ENCODE data around the gene CSRP1. TPM values are rescaled to one million over a fixed set of nuclear protein-coding genes. Genes with fewer than 3 reads are reported as not detected.

The CSRP1 gene
- total and polyA plus RNA-seq, 4 donors: 143 to 278 (median 227) TPM

DNA sequence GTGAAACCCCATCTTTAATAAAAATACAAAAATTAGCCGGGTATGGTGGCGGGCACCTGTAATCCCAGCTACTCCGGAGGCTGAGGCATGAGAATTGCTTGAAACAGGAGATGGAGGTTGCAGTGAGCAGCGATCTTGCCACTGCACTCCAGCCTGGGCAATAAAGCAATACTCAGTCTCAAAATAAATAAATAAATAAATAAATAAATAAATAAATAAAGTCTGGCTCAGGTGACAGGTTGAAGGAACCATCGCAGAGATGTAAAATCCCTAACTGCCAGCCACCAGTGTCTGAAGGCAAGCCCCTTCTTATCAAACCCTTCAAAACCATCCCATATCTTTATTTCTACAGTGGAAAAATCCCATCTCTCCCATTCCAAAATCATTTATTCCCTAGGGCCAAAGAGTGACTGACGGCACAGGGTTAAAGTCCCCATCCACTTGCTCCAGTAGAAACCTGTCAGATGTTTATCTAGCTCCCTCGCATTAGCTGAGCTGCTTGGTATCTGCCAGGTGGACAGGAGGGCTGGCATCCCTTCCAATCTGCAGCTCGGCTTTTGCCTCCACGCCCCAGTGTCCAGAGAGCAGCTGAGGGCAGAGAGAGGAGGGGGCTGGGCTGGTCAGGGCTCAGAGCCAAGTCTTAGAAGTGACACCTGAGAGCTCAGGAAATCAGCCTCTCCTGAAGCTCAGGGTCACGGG lies 5.0 kb downstream of the CSRP1 start:
- Histone ChIP-seq H3K27me3 (ENCODE audit: control insufficient read depth in 3 of 3, insufficient read depth in 3 of 3, low read length in 2 of 3) (no peaks in the 10 kb centered on the region), H3K9me3 (ENCODE audit: control insufficient read depth in 4 of 4, insufficient read depth in 3 of 4, low read length in 3 of 4) (no peaks in the 10 kb centered on the region), H3K27ac (ENCODE audit: low read depth in 1 of 2, low read length in 1 of 2) (peak overlapping the region in 1 of 2 donors; percentile 79), H3K36me3 (ENCODE audit: control insufficient read depth in 4 of 4, insufficient read depth in 4 of 4, low read length in 4 of 4) (peaks cover 0 to 7% (median 5%) of the 10 kb centered on the region in 4 donors), H3K4me1 (ENCODE audit: control insufficient read depth in 5 of 5, insufficient read depth in 5 of 5, low read length in 5 of 5) (peaks cover 5 to 75% (median 49%) of the 10 kb centered on the region in 5 donors), H3K9ac (ENCODE audit: insufficient read depth in 1 of 2, low read length in 2 of 2) (no peak overlapping the region), H3K4me3 (no peak overlapping the region)
- peak; percentile 40 to 69 (median 57) for DNase-seq
- ATAC-seq (ENCODE audit: insufficient read depth, low FRiP score): no peak
- 70 to 95% methylated on average over 9 to 10 of the region's 10 CpGs for WGBS, 2 donors
- TF ChIP-seq, protein P1, sequence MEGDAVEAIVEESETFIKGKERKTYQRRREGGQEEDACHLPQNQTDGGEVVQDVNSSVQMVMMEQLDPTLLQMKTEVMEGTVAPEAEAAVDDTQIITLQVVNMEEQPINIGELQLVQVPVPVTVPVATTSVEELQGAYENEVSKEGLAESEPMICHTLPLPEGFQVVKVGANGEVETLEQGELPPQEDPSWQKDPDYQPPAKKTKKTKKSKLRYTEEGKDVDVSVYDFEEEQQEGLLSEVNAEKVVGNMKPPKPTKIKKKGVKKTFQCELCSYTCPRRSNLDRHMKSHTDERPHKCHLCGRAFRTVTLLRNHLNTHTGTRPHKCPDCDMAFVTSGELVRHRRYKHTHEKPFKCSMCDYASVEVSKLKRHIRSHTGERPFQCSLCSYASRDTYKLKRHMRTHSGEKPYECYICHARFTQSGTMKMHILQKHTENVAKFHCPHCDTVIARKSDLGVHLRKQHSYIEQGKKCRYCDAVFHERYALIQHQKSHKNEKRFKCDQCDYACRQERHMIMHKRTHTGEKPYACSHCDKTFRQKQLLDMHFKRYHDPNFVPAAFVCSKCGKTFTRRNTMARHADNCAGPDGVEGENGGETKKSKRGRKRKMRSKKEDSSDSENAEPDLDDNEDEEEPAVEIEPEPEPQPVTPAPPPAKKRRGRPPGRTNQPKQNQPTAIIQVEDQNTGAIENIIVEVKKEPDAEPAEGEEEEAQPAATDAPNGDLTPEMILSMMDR (IDR thresholded peaks at IDR 0.05; ENCODE audit: control extremely low read depth, extremely low read depth): no peak

DNA sequence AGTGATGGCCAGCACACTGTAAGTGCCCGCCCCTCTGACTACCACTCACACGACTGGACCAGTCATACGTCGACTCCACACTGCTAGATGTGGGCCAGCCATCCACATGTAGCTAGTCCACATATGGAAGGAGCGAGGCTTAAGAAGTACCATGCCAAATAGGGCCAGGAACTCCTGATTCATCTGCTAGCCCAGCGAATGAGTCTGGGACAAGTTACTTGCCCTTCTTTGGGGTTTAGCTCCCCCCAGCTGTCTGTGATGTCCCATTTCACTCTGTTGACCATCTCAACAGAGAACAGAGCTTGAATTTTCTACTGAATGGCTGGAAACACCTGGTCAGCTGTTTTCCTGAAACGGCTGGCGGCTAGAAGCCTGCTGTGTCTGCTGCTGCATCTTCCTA lies 5.8 kb downstream of the CSRP1 start:
- WGBS, 2 donors: 77 to 88% methylated on average over 8 of the region's 8 CpGs
- no peak overlapping the region for H3K9ac ChIP-seq (ENCODE audit: insufficient read depth in 1 of 2, low read length in 2 of 2)

DNA sequence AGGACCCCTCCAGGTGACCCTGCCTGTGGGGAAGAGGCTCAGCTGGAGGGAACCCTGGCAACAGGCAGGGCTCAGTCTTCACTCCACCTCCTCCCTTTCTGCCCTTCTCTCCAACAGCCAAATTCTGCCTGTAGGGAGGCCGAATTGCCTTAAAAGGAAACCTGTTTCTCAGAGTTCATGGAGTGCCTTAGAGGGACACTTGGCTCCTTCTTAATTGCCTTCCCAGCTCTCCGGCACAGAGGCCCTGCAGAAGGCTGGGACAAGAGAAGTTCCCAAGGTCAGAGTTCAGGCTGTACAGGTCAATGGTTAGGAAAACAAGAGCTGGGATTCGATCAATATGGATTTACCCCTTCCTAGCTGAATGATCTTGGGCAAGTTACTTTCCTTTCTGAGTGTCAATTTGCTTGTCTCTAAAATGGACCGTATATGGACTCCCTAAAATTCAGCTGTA lies 6.2 kb downstream of the CSRP1 start:
- DNase-seq: peak; percentile 43 to 79 (median 66)
- TF ChIP-seq, protein P1 (IDR thresholded peaks at IDR 0.05; ENCODE audit: control extremely low read depth, extremely low read depth): no peak
- H3K9me3 ChIP-seq (ENCODE audit: control insufficient read depth in 4 of 4, insufficient read depth in 3 of 4, low read length in 3 of 4): no peaks in the 10 kb centered on the region
- no peaks in the 10 kb centered on the region for H3K27me3 ChIP-seq (ENCODE audit: control insufficient read depth in 3 of 3, insufficient read depth in 3 of 3, low read length in 2 of 3)
- WGBS, 2 donors: 62 to 73% methylated on average over 4 of the region's 4 CpGs
- peaks cover 0 to 7% (median 3%) of the 10 kb centered on the region in 4 donors for H3K36me3 ChIP-seq (ENCODE audit: control insufficient read depth in 4 of 4, insufficient read depth in 4 of 4, low read length in 4 of 4)
- H3K27ac ChIP-seq (ENCODE audit: low read depth in 1 of 2, low read length in 1 of 2): peak overlapping the region; percentile 27 to 33
- no peak overlapping the region for H3K4me3 ChIP-seq
- peaks cover 14 to 79% (median 43%) of the 10 kb centered on the region in 5 donors for H3K4me1 ChIP-seq (ENCODE audit: control insufficient read depth in 5 of 5, insufficient read depth in 5 of 5, low read length in 5 of 5)
- H3K9ac ChIP-seq (ENCODE audit: insufficient read depth in 1 of 2, low read length in 2 of 2): peak overlapping the region; percentile 27 to 46
- ATAC-seq (ENCODE audit: insufficient read depth, low FRiP score): peak; percentile 14

More for the DNA sequence above, 5.8 kb downstream of the CSRP1 start:
- ATAC-seq (ENCODE audit: insufficient read depth, low FRiP score) (no peak), DNase-seq (peak in 1 of 3 donors; percentile 12)
- Histone ChIP-seq H3K27ac (ENCODE audit: low read depth in 1 of 2, low read length in 1 of 2) (peak overlapping the region in 1 of 2 donors; percentile 33), H3K4me1 (ENCODE audit: control insufficient read depth in 5 of 5, insufficient read depth in 5 of 5, low read length in 5 of 5) (peaks cover 9 to 79% (median 46%) of the 10 kb centered on the region in 5 donors), H3K9me3 (ENCODE audit: control insufficient read depth in 4 of 4, insufficient read depth in 3 of 4, low read length in 3 of 4) (no peaks in the 10 kb centered on the region), H3K27me3 (ENCODE audit: control insufficient read depth in 3 of 3, insufficient read depth in 3 of 3, low read length in 2 of 3) (no peaks in the 10 kb centered on the region), H3K36me3 (ENCODE audit: control insufficient read depth in 4 of 4, insufficient read depth in 4 of 4, low read length in 4 of 4) (peaks cover 0 to 7% (median 3%) of the 10 kb centered on the region in 4 donors), H3K4me3 (no peak overlapping the region)
- TF ChIP-seq, protein P1 (IDR thresholded peaks at IDR 0.05; ENCODE audit: control extremely low read depth, extremely low read depth): no peak

Data from lung (tissue), 12 donors.